GM12878 (cell line): ENCODE data around the gene CSPG5.

Experiments
- KDM1A ChIP-seq: fragments of 200-600 bp; sonication (generic); IDR thresholded peaks from 2 replicates; pipeline ENCODE4 v1.6.1; 2016; ENCODE audit warnings: borderline replicate concordance
- TF ChIP-seq, protein P1 (sequence below): IDR thresholded peaks from 2 replicates; pipeline ENCODE4 v1.6.1; 2012; ENCODE audit warnings: mild to moderate bottlenecking, low read depth, low read length
- TF ChIP-seq, protein P2 (sequence below): fragments of 450-650 bp; formaldehyde crosslinking; IDR thresholded peaks from 2 replicates; pipeline ENCODE4 v1.5.0; 2022; ENCODE audit warnings: mild to moderate bottlenecking, missing genetic modification characterization
- TF ChIP-seq, protein P3 (sequence below): IDR thresholded peaks from 2 replicates; pipeline ENCODE4 v1.6.1; 2012; ENCODE audit warnings: low read depth, low read length, improper control_type of control experiment

DNA sequence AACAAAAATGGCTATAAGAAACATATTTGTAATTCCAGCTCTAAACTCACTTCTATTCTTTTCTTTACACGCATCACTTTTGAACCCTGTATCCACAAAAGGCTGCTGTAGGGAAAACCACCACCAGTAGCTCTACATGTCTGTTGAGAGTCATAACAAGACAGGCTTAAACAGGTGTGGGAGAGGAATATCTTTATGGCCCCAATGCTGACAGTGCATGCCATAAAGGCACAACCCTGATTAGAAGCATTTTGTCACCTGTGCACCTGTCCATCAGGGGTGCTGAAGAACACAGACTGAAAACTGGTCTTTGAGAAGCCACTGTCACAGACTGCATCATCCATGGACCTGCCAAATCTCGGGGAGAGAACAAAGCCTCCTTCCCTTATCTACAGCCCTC lies 11.6 kb upstream of the CSPG5 start:
- TF ChIP-seq KDM1A: no peak
- TF ChIP-seq, protein P1, sequence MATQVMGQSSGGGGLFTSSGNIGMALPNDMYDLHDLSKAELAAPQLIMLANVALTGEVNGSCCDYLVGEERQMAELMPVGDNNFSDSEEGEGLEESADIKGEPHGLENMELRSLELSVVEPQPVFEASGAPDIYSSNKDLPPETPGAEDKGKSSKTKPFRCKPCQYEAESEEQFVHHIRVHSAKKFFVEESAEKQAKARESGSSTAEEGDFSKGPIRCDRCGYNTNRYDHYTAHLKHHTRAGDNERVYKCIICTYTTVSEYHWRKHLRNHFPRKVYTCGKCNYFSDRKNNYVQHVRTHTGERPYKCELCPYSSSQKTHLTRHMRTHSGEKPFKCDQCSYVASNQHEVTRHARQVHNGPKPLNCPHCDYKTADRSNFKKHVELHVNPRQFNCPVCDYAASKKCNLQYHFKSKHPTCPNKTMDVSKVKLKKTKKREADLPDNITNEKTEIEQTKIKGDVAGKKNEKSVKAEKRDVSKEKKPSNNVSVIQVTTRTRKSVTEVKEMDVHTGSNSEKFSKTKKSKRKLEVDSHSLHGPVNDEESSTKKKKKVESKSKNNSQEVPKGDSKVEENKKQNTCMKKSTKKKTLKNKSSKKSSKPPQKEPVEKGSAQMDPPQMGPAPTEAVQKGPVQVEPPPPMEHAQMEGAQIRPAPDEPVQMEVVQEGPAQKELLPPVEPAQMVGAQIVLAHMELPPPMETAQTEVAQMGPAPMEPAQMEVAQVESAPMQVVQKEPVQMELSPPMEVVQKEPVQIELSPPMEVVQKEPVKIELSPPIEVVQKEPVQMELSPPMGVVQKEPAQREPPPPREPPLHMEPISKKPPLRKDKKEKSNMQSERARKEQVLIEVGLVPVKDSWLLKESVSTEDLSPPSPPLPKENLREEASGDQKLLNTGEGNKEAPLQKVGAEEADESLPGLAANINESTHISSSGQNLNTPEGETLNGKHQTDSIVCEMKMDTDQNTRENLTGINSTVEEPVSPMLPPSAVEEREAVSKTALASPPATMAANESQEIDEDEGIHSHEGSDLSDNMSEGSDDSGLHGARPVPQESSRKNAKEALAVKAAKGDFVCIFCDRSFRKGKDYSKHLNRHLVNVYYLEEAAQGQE: no peak
- TF ChIP-seq, protein P2, sequence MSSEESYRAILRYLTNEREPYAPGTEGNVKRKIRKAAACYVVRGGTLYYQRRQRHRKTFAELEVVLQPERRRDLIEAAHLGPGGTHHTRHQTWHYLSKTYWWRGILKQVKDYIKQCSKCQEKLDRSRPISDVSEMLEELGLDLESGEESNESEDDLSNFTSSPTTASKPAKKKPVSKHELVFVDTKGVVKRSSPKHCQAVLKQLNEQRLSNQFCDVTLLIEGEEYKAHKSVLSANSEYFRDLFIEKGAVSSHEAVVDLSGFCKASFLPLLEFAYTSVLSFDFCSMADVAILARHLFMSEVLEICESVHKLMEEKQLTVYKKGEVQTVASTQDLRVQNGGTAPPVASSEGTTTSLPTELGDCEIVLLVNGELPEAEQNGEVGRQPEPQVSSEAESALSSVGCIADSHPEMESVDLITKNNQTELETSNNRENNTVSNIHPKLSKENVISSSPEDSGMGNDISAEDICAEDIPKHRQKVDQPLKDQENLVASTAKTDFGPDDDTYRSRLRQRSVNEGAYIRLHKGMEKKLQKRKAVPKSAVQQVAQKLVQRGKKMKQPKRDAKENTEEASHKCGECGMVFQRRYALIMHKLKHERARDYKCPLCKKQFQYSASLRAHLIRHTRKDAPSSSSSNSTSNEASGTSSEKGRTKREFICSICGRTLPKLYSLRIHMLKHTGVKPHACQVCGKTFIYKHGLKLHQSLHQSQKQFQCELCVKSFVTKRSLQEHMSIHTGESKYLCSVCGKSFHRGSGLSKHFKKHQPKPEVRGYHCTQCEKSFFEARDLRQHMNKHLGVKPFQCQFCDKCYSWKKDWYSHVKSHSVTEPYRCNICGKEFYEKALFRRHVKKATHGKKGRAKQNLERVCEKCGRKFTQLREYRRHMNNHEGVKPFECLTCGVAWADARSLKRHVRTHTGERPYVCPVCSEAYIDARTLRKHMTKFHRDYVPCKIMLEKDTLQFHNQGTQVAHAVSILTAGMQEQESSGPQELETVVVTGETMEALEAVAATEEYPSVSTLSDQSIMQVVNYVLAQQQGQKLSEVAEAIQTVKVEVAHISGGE: no peak
- TF ChIP-seq, protein P3, sequence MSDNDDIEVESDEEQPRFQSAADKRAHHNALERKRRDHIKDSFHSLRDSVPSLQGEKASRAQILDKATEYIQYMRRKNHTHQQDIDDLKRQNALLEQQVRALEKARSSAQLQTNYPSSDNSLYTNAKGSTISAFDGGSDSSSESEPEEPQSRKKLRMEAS: no peak
